Measurements from ENCODE around the gene TTC4.

GRCh38 chr1:54774820-54775498, 59.3 kb downstream of the TTC4 start:
- TF ChIP-seq CREB5 (CRISPR knock-in tag; IDR thresholded peaks at IDR 0.05; ENCODE audit: low read depth) (no peak), POU6F1 (CRISPR knock-in tag; IDR thresholded peaks at IDR 0.05; ENCODE audit: borderline replicate concordance, low read depth) (no peak), ZFP3 (CRISPR knock-in tag; IDR thresholded peaks at IDR 0.05) (no peak)

All from SK-N-SH treated with all-trans-retinoic acid at 6 μM for 48 hours (cell line).